ENCODE results near the gene TOPBP1.
"Not testable (repeated sequence)": the region's sequence is repeated elsewhere in the genome, so short reads cannot be mapped to it uniquely, and the experiment has no call there.

TOPBP1 gene

GRCh38 chr3:133570937-133571320 is 90.8 kb downstream of the TOPBP1 start:
- TF ChIP-seq CTCF (IDR thresholded peaks at IDR 0.05; ENCODE audit: low read depth, low read length): no peak
- no peak overlapping the region for H3K4me3 ChIP-seq (ENCODE audit: low read depth, low read length)

GRCh38 chr3:133570139-133570936 is 91.4 kb downstream of the TOPBP1 start:
- no peak overlapping the region for H3K4me3 ChIP-seq (ENCODE audit: low read depth, low read length)
- TF ChIP-seq CTCF (IDR thresholded peaks at IDR 0.05; ENCODE audit: low read depth, low read length): no peak

GRCh38 chr3:133568294-133569014 is 93.3 kb downstream of the TOPBP1 start:
- no peak for TF ChIP-seq CTCF (IDR thresholded peaks at IDR 0.05; ENCODE audit: low read depth, low read length)

GRCh38 chr3:133563816-133564215 is 97.9 kb downstream of the TOPBP1 start:
- no peak for TF ChIP-seq CTCF (IDR thresholded peaks at IDR 0.05; ENCODE audit: low read depth, low read length)
- H3K4me3 ChIP-seq (ENCODE audit: low read depth, low read length): no peak overlapping the region

More at GRCh38 chr3:133568294-133569014, 93.3 kb downstream of the TOPBP1 start:
- no peak overlapping the region for H3K4me3 ChIP-seq (ENCODE audit: low read depth, low read length)

GRCh38 chr3:133563186-133563591 is 98.6 kb downstream of the TOPBP1 start:
- no peak overlapping the region for H3K4me3 ChIP-seq (ENCODE audit: low read depth, low read length)
- no peak for TF ChIP-seq CTCF (IDR thresholded peaks at IDR 0.05; ENCODE audit: low read depth, low read length)

- no peak for TF ChIP-seq CTCF (IDR thresholded peaks at IDR 0.05; ENCODE audit: low read depth, low read length)
- no peak overlapping the region for H3K4me3 ChIP-seq (ENCODE audit: low read depth, low read length)
These were observed 99.4 kb downstream of the TOPBP1 start for GRCh38 chr3:133562376-133562775.

GRCh38 chr3:133561679-133562078 is 100.1 kb downstream of the TOPBP1 start:
- TF ChIP-seq CTCF (IDR thresholded peaks at IDR 0.05; ENCODE audit: low read depth, low read length): no peak
- no peak overlapping the region for H3K4me3 ChIP-seq (ENCODE audit: low read depth, low read length)

GRCh38 chr3:133551589-133551988 is 110.2 kb downstream of the TOPBP1 start:
- not testable (repeated sequence) for H3K4me3 ChIP-seq (ENCODE audit: low read depth, low read length)
